SH-SY5Y (cell line): Measurements from ENCODE around the gene TSHB.

Experiments used
- GATA2 ChIP-seq: IDR thresholded peaks from 2 replicates; pipeline ENCODE4 v1.6.1; 2011; ENCODE audit warnings: mild to moderate bottlenecking, low read depth, low read length
- GATA3 ChIP-seq: IDR thresholded peaks from 2 replicates; pipeline ENCODE4 v1.6.1; 2011; ENCODE audit warnings: low read depth, mild to moderate bottlenecking, low read length, moderate library complexity

TSHB gene

GRCh38 chr1:115041654-115042053 lies 12.0 kb downstream of the TSHB start:
- TF ChIP-seq GATA3, result no peak
- TF ChIP-seq GATA2, result no peak

GRCh38 chr1:115046751-115047150 lies 17.1 kb downstream of the TSHB start:
- TF ChIP-seq GATA3, result no peak
- TF ChIP-seq GATA2, result no peak

GRCh38 chr1:115051850-115052249 lies 22.2 kb downstream of the TSHB start:
- no peak for TF ChIP-seq GATA2
- TF ChIP-seq GATA3, result no peak

- no peak for TF ChIP-seq GATA3
- no peak for TF ChIP-seq GATA2
Measured at GRCh38 chr1:115052454-115053083, 22.9 kb downstream of the TSHB start.

- TF ChIP-seq GATA3 (no peak), GATA2 (no peak)
Measured at GRCh38 chr1:115056395-115056798, 26.8 kb downstream of the TSHB start.

- TF ChIP-seq GATA3, result no peak
- TF ChIP-seq GATA2, result no peak
Measured at GRCh38 chr1:115057661-115058254, 28.1 kb downstream of the TSHB start.

GRCh38 chr1:115059316-115059715 lies 29.7 kb downstream of the TSHB start:
- TF ChIP-seq GATA3 (no peak), GATA2 (no peak)

- TF ChIP-seq GATA2 (no peak), GATA3 (no peak)
Measured at GRCh38 chr1:115060501-115060900, 30.9 kb downstream of the TSHB start.

GRCh38 chr1:115062542-115063004 lies 32.9 kb downstream of the TSHB start:
- TF ChIP-seq GATA2, result no peak
- no peak for TF ChIP-seq GATA3

GRCh38 chr1:115063228-115063901 lies 33.7 kb downstream of the TSHB start:
- TF ChIP-seq GATA3, result no peak
- TF ChIP-seq GATA2, result no peak

GRCh38 chr1:115064461-115064860 lies 34.8 kb downstream of the TSHB start:
- TF ChIP-seq GATA3 (no peak), GATA2 (peak; percentile 49)

- no peak for TF ChIP-seq GATA3
Measured at GRCh38 chr1:115065021-115065420, 35.4 kb downstream of the TSHB start.

- TF ChIP-seq GATA2, result no peak
- no peak for TF ChIP-seq GATA3
Measured at GRCh38 chr1:115067161-115067859, 37.7 kb downstream of the TSHB start.

GRCh38 chr1:115068826-115069585 lies 39.4 kb downstream of the TSHB start:
- TF ChIP-seq GATA2 (no peak), GATA3 (no peak)
